Activated gamma-delta T cell treated with anti-CD3 and anti-CD28 coated beads, Interleukin-2, amount 50 U/mL, for 16 hours (primary cell): ENCODE measurements around the gene NEK8.
"Not testable (repeated sequence)": the region's sequence is repeated elsewhere in the genome, so short reads cannot be mapped to it uniquely, and the experiment has no call there.

ENCODE experiments used
- DNase-seq: peaks from one replicate; pipeline ENCODE4 v3.0.0-alpha.2; 2020; ENCODE audit warnings: low read depth

The NEK8 gene

GRCh38 chr17:28710861-28711722 is 17.5 kb upstream of the NEK8 start:
- DNase-seq = peak; percentile 76

DNA sequence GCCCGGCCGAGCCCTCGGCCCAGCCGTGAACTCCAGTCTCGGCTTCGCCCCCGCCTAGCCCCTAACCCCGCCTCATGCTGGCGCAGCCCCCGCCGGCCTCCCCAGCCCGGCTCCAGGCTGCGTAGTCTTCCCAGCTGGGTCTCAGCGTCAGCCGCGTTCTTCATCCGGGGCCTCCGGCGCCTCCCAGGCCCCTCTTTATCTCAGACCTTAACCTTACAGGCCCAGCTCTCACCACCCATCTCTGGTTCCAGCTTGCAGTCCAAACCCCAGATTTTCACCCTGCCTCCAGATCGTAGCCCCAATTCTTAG is 16.9 kb upstream of the NEK8 start, which contains the start of gene PROCA1:
PROCA1 (minus strand) TSS at position 166 of the 309 bp plus-strand sequence. CDS start 228 bp downstream, outside the sequence.
- DNase-seq = no peak

DNA sequence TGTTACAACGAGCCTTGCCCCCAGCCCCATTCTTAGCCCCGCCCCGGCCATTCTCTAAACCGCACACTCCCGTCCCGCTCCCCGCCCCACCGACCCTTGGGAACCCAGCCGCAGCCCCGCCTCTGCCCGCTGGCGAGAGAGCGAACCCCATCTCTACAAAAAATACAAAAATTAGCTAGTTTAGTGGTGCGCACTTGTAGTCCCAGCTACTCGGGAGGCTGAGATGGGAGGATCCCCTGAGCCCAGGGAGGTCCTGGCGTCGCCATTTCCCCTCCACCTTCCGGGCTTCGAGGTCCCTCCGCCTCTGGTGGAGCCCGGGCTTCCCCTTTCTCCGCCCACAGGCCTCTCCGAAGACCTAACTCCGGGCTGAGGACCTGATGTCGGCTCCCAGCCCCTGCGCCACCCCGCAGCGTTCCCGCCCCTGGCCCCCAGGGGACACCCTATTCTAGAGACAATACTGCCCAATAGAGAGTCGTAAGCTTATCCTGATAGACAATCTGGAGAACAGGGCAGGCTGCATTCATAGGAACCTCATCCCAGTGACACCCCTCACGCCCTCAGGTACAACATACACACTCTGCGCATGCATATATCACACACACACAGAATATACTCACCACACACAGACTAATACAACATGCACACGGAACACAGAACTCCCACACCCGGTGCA is 16.4 kb upstream of the NEK8 start:
- peak; percentile 42 for DNase-seq

GRCh38 chr17:28712705-28713415 is 15.7 kb upstream of the NEK8 start:
- DNase-seq = no peak

DNA sequence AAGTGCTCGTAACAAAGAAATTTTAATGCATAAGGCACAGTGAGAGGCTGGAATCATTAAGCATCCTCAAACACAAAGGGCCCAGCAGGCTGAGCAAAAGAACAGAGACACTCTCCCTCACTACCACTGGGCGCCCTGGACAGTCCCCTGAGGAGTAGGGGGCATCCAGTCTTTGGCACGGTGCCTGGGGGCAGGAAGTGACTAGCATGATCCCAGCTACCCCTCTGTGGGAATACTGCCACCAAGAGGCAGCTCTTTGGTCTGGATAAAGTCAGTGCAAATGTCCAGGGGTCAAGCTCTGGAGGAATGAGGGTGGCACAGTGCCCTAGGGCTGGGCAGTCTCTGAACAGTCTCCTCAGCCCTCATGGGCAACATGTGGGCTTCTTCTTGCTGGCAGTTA is 14.3 kb upstream of the NEK8 start:
- DNase-seq = no peak

- DNase-seq = no peak
Measured at GRCh38 chr17:28715217-28715616, 13.4 kb upstream of the NEK8 start.

- DNase-seq = no peak
Measured at GRCh38 chr17:28716740-28717577, 11.6 kb upstream of the NEK8 start.

DNA sequence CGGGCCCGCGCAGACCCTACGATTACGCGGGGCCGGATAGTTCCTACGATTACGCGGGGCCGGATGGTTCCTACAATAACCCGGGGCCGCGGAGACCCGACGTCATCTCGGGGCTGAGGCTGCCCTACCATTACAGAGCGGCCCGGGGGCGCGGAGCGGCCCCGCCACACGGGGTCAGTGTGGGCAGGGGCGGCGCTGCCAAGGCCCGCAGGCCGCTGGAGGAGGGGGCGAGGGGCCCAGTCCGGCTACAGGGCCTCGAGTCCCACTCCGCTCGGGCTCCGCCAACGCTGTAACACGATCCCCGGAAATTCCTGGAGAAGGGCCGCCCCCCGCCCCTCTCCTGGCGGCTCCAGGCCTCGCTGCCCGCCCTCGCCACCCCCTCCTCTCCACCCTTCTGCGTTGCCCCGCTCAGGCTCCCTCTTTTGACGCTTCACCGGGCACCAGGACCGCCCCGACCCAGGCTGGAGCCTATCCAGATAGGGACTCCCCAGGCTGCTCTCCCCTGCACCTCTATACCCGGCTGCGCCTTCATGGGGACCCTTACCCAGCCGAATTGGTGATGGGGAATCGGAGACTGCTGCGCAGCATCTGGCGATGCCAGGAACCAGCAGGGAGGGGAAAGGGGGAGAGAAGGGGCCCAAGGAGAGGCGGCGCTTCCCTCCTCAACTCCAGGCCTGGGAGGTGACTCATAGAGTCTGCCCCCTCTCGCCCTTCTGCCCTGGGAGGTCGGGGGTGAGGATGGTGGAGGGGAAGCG is 10.8 kb upstream of the NEK8 start, which contains the start of gene RAB34:
RAB34 (minus strand) TSS at position 291 of the 755 bp plus-strand sequence. CDS start 602 bp downstream, outside the sequence.
- no peak for DNase-seq

DNA sequence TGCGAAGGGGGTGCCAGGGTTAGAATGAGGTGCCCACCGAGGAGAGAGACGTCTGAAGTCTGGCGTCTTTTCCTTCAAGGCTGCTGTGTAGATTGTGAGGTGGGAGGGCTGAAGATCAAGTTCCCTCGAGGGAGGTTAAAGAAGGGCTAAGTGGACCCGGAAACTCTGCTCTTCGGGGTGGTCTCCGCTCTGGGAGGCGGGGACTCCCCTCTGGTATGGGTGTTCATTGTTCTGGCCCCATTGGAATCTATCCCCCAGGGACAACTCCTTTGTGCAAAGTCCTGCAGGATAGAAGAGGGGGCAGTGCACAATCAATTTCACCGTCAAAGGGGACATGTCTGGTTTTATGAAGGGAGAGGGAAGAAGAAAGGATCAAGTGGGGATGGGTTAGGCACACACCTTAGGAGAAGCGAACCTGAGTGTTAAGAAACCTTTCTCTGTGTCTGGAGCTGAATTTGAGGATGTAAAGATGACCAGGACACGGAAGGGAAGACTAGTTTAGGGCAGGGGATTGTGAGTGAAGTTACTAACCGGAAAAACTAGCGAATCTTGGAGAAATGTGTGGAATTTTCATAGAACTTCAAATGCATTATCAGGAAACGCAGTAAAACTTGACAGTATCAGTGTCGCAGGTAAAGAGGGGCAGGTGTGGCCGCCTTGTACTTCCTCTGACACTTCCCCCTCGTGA is 10.1 kb upstream of the NEK8 start:
- no peak for DNase-seq

DNA sequence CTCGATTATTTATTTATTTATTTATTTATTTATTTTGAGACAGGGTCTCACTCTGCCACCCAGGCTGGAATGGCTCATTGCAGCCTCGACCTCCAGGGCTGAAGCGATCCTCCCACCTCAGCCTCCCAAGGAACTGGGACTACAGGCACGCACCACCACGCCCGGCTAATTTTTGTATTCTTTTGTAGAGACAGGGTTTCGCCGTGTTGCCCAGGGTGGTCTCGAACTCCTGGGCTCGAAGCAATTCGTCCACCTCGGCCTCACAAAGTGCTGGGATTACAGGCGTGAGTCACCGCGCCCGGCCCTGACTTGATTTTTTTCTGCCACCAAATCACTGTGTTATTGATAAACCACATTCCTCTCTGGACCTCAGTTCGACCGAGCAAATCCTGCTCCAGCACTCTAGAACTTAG is 9.6 kb upstream of the NEK8 start:
- DNase-seq = no peak

DNA sequence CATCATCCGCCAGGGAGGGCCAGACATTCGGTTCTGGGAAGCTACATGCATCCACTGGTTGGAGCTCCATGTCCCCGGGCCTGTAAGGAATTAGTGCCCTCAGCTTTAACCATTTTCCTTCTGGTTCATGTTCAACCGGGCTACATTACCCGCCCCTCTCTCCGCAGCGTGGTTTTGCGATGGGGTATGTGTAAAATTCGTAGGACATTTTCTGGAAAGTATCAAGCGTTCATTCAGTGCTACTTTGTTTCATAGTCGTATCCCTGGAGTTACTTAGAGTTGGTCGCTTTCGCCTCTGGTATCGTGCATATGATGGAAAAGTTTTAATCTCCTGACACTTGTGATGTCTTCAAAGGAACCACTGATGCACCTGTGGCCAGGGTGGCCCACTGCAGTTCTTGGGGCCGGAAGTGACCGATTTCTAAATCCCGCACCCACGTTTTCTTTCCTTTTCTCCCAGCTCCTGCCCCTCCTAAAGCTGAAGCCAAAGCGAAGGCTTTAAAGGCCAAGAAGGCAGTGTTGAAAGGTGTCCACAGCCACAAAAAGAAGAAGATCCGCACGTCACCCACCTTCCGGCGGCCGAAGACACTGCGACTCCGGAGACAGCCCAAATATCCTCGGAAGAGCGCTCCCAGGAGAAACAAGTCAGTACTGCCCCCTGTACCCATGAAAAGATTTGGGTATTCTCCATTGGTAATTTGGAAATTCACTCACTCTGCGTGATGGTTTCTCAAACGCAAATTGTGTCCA is 8.2 kb upstream of the NEK8 start:
- DNase-seq = no peak

DNA sequence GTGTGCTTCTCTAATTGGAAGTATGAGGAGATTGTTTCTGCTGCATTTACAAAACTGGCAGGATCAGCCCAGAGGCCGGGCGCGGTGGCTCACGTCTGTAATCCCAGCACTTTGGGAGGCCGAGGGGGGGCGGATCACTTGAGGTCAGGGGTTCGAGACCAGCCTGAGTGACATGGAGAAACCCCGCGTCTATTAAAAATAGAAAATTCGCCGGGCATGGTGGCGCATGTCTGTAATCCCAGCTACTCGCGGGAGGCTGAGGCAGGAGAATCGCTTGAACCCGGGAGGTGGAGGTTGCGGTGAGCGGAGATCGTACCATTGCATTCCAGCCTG is 7.6 kb upstream of the NEK8 start:
- not testable (repeated sequence) for DNase-seq

DNA sequence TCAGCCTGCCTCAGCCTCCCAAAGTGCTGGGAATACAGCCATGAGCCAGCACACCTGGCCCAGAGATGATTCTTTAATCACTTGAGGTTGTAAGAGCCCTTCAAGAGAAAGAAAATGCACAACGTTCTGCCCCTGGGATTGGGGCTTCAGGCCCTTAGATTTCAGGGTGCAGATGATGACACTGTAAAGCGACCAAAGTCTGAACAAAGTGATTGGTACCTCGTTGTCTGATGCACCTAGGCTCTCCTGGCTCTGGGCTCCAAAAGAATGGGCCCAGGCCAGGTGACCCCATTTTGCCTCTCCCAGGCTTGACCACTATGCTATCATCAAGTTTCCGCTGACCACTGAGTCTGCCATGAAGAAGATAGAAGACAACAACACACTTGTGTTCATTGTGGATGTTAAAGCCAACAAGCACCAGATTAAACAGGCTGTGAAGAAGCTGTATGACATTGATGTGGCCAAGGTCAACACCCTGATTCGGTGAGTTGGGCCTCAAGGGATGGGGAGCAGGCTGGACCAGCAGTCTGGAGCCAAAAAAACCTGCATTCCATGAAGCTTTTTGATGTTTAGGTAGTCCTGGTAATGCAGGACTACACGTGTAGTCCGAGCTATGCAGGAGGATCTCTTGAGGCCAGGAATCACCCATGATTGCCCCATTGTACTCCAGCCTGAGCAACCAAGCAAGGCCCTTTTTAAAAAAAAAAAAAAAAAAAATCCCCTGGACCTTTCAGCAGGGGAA is 6.0 kb upstream of the NEK8 start:
- DNase-seq = no peak

DNA sequence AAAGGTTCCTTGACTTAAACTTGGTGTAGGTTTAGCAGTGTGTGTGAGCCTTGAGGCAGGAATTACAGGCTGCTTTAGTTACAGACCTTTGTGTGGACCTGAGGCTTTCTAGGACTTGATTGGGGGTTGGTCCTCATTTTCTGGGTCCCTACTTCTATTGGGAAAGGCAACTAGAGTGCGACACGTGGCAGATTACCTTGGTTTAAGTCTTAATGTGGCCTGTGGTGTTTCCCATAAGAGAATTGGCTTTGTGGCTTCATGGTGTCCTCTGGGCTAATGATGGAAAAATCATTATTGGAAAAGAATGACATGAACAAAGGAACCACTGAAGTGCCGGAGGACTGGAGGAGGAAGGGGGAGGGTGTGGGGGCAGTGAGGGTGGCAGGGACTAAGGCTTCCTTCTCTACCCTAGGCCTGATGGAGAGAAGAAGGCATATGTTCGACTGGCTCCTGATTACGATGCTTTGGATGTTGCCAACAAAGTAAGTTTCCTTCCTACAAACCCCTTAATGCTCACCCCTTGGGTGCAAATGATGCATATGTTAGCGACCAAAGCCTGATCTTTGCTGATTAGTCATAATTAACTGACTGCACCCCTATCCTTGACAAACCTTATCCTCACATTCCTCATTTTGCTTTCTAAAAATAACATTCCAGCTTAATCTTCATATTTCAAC is 5.3 kb upstream of the NEK8 start:
- DNase-seq = no peak

DNA sequence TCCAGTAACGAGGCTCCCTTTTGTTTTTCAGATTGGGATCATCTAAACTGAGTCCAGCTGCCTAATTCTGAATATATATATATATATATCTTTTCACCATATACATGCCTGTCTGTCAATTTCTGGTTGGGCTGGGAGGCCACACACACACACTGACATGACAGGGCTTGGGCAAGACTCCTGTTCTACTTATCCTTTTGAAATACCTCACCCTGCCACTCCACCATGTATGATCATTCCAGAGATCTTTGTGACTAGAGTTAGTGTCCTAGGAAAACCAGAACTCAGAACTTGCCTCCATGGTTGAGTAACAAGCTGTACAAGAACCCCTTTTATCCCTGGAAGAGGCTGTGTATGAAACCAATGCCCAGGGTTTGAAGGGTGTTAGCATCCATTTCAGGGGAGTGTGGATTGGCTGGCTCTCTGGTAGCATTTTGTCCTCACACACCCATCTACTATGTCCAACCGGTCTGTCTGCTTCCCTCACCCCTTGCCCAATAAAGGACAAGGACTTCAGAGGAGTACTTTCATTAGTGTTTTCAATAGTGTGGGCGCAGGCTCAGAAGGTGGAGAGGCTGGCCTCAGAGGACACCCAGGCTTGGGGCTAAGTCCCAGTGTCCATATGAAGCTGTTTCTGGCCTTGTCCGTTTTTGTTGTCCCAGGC is 4.6 kb upstream of the NEK8 start:
- not testable (repeated sequence) for DNase-seq

DNA sequence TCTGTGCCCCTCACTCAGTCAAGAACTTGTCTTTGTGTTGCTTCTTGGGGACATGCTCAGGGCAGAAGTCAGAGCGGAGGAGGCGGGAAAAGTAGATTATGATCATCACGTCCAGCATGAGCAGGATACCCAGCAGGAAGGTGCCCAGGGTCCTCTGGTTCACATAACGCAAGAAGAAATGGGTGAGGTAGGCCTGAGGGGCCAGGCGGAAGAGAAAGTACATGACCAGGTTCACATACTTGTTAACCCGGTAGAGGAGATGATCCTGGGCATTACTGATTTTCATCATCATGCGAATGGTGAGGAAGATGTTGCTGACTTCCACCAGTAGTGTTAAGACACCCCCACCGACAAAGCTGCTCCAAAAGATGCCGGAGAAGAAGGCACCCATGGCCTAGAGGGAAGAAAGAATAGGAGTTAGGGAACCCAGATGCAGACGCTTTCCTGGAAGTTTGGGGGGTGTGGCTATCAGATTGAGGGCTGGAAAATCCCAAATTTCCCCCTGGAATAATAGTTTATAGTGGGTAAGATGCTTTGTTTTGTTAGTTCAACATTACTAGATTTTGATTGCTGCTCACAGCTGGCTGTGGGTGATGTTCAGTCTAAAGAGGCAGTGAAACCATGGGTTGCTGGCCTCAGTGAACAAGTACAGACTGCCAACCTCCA is 4.0 kb upstream of the NEK8 start:
- no peak for DNase-seq

DNA sequence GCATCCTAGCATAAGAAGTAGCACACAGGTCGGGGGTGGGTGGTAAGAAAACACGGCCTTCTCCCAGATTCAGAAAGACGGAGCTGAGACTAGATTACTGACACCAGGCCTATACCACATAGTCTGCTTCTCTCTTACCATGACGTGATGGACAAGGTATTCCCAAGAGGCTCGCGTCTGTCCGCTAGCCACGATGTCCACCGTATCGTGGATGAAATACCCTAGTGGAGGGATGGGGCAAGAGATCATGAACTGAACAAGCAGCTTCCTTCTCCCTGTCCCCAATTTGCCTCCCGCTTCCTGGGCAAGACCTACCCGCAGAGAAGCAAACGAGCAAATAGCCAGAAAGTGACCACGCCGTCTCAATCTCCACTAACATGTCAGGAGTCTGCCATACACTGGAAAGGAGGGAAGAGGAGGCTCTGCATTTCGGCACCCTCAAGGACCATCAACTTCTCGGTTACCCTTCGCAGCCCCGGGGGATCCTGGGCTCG is 3.4 kb upstream of the NEK8 start:
- no peak for DNase-seq
